ENCODE data around the gene ELMO1. TPM values are rescaled to one million over a fixed set of nuclear protein-coding genes. Genes with fewer than 3 reads are reported as not detected.

The ELMO1 gene
- total RNA-seq, 1 donor from 2014 or later, result 132 TPM

DNA sequence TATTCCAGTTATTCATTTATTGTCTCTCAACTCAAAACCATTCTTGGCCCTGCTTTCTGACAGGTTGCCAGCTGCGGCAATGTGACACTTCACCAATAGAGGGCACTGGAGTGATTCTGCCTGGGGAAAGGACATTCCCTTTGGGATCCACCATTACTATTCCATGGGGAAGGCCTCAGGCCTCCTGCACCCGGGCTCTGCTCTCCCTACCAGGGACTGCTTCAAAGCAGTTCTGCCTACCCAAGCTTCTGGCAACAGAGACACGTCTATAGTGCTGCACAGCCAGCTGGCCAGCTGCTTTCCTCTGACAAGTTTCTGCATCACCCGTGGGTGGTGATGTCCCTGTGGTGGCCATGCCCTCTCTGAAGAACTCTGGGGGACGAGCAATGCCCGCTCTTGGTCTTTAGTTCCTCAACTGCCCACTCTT lies 163.8 kb downstream of the ELMO1 start:
- Mint-ChIP-seq H3K27me3 (no peaks in the 10 kb centered on the region), H3K27ac (no peak overlapping the region), H3K36me3 (ENCODE audit: low read depth) (peaks cover 3% of the 10 kb centered on the region), H3K4me1 (peaks cover 50% of the 10 kb centered on the region), H3K9me3 (peaks cover 3% of the 10 kb centered on the region), H3K4me3 (no peak overlapping the region)
- TF ChIP-seq, protein P1, sequence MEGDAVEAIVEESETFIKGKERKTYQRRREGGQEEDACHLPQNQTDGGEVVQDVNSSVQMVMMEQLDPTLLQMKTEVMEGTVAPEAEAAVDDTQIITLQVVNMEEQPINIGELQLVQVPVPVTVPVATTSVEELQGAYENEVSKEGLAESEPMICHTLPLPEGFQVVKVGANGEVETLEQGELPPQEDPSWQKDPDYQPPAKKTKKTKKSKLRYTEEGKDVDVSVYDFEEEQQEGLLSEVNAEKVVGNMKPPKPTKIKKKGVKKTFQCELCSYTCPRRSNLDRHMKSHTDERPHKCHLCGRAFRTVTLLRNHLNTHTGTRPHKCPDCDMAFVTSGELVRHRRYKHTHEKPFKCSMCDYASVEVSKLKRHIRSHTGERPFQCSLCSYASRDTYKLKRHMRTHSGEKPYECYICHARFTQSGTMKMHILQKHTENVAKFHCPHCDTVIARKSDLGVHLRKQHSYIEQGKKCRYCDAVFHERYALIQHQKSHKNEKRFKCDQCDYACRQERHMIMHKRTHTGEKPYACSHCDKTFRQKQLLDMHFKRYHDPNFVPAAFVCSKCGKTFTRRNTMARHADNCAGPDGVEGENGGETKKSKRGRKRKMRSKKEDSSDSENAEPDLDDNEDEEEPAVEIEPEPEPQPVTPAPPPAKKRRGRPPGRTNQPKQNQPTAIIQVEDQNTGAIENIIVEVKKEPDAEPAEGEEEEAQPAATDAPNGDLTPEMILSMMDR (IDR thresholded peaks at IDR 0.05), result peak; percentile 33
- no peak for ATAC-seq (ENCODE audit: low read depth)
- POLR2A ChIA-PET, result interaction anchor here (1.3 to 1.6 kb wide), 3 partner anchors 49 to 68 kb away, joined by 3 to 5 read pairs (median 5); no protein-coding TSS in a partner anchor
- DNase-seq, result peak; percentile 25
- intact Hi-C loops (cut with micrococcal nuclease), result loop anchor here (1.0 to 10.0 kb wide), 6 partner anchors 57 to 550 kb away; partner anchors contain the start of gene ELMO1
- CTCF ChIA-PET, result interaction anchor here (0.9 to 7.2 kb wide), 25 partner anchors 11 to 548 kb away, joined by 3 to 96 read pairs (median 5); no protein-coding TSS in a partner anchor

DNA sequence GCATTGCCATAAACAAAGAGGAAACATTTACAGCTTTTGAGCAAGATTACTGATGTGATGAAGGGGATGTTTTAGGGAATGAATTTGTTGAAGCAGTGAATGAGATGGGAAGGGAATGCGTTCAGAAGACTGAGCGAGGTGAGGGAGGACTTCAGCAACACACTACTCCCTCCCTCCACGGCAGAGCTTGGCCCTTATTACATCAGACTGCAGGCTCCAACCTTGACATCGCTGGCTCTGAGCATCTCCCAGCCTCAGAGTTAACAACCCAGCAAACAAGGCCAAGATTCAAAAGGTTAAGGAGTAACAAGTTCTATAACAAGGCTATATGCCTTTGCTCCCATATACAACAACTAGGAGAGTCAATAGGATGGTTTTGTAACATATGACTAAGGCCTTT lies 164.4 kb downstream of the ELMO1 start:
- H3K4me3 Mint-ChIP-seq, result no peak overlapping the region
- intact Hi-C loops (cut with micrococcal nuclease), result loop anchor here (1.0 to 10.0 kb wide), 4 partner anchors 69 to 551 kb away; partner anchors contain the start of gene ELMO1
- H3K27ac Mint-ChIP-seq, result no peak overlapping the region
- H3K27me3 Mint-ChIP-seq, result no peaks in the 10 kb centered on the region
- ChIA-PET CTCF (interaction anchor here (0.9 to 7.2 kb wide), 24 partner anchors 10 to 549 kb away, joined by 3 to 96 read pairs (median 5); no protein-coding TSS in a partner anchor), POLR2A (interaction anchor here (1.3 to 1.6 kb wide), 3 partner anchors 50 to 68 kb away, joined by 3 to 5 read pairs (median 5); no protein-coding TSS in a partner anchor)
- ATAC-seq (ENCODE audit: low read depth) (no peak), DNase-seq (no peak)
- TF ChIP-seq, protein P1 (IDR thresholded peaks at IDR 0.05), result no peak
- peaks cover 3% of the 10 kb centered on the region for H3K9me3 Mint-ChIP-seq
- H3K4me1 Mint-ChIP-seq, result peaks cover 49% of the 10 kb centered on the region
- peaks cover 3% of the 10 kb centered on the region for H3K36me3 Mint-ChIP-seq (ENCODE audit: low read depth)

DNA sequence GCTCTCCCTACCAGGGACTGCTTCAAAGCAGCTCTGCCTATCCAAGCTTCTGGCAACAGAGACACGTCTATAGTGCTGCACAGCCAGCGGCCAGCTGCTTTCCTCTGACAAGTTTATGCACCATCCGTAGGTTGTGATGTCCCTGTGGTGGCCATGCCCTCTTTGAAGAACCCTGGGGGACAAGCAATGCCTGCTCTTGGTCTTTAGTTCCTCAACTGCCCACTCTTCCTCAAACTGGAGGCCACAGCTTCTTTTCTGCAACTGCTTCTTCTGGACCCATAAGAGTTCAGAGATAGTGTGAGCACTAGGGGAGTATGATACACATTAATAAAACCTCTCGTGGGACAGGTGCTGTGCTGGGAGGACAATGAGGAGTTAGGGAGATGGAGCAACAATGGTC lies 164.9 kb downstream of the ELMO1 start:
- DNase-seq (no peak), ATAC-seq (ENCODE audit: low read depth) (no peak)
- H3K36me3 Mint-ChIP-seq (ENCODE audit: low read depth), result peaks cover 6% of the 10 kb centered on the region
- TF ChIP-seq, protein P1 (IDR thresholded peaks at IDR 0.05), result no peak
- intact Hi-C loops (cut with micrococcal nuclease), result loop anchor here (1.0 to 10.0 kb wide), 4 partner anchors 70 to 551 kb away; partner anchors contain the start of gene ELMO1
- no peak overlapping the region for H3K27ac Mint-ChIP-seq
- ChIA-PET POLR2A (interaction anchor here (1.5 to 1.6 kb wide), 2 partner anchors 50 to 69 kb away, joined by 3 to 5 read pairs; no protein-coding TSS in a partner anchor), CTCF (interaction anchor here (1.0 to 7.2 kb wide), 8 partner anchors 10 to 549 kb away, joined by 3 to 96 read pairs (median 7); no protein-coding TSS in a partner anchor)
- H3K4me1 Mint-ChIP-seq, result peaks cover 47% of the 10 kb centered on the region
- no peak overlapping the region for H3K4me3 Mint-ChIP-seq
- peaks cover 3% of the 10 kb centered on the region for H3K9me3 Mint-ChIP-seq
- no peaks in the 10 kb centered on the region for H3K27me3 Mint-ChIP-seq

DNA sequence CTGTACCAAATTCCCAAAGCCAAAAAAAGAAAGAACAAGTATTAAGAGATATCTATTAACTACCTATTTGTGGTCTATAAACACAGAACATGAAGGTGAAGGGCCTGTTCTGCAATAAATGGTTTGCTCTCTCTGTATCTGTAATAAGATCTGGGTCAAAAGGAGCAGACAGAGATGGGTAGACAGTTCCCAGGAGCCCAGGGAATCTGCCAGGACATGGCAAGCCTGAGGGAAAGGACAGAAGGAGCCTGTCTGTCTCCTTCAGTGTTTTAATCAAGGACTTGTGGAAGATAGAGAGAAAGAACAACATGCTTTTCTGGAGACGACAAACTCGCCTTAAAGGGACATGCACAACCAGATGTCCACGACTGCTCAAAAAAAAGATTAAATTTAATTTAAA lies 165.7 kb downstream of the ELMO1 start:
- Mint-ChIP-seq H3K27me3 (no peaks in the 10 kb centered on the region), H3K36me3 (ENCODE audit: low read depth) (peaks cover 11% of the 10 kb centered on the region), H3K9me3 (peaks cover 3% of the 10 kb centered on the region), H3K4me1 (peaks cover 47% of the 10 kb centered on the region), H3K4me3 (no peak overlapping the region), H3K27ac (no peak overlapping the region)
- TF ChIP-seq, protein P1 (IDR thresholded peaks at IDR 0.05), result no peak
- ATAC-seq (ENCODE audit: low read depth) (no peak), DNase-seq (no peak)
- POLR2A ChIA-PET, result no interaction called here
- intact Hi-C loops (cut with micrococcal nuclease), result loop anchor here (10.0 kb wide), 1 partner anchor 552 kb away; no protein-coding TSS in a partner anchor
- CTCF ChIA-PET, result interaction anchor here (7.2 kb wide), 1 partner anchor 70 kb away, joined by 96 read pairs; no protein-coding TSS in a partner anchor

DNA sequence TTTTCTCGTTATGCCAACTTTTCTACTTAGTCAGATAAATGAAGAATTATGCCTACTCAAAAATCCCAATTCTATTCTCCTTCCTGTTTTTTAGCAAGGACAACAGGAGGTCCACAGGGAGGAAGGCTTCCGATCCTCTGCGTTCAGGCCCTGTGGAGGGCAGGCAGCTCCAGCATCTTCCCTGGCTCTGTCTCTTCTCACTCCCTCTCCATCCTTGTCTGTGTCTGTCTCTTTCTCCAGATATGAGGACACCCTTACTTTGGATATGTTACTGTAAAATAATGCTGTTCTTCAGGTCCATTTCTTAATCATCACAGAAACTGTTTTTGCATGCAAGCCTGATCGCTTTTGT lies 166.6 kb downstream of the ELMO1 start:
- no peak for DNase-seq
- POLR2A ChIA-PET, result no interaction called here
- peaks cover 3% of the 10 kb centered on the region for H3K9me3 Mint-ChIP-seq
- no peak overlapping the region for H3K4me3 Mint-ChIP-seq
- no peak overlapping the region for H3K27ac Mint-ChIP-seq
- ATAC-seq (ENCODE audit: low read depth), result no peak
- peaks cover 45% of the 10 kb centered on the region for H3K4me1 Mint-ChIP-seq
- H3K27me3 Mint-ChIP-seq, result no peaks in the 10 kb centered on the region
- intact Hi-C loops (cut with micrococcal nuclease), result loop anchor here (10.0 kb wide), 1 partner anchor 553 kb away; no protein-coding TSS in a partner anchor
- H3K36me3 Mint-ChIP-seq (ENCODE audit: low read depth), result peaks cover 13% of the 10 kb centered on the region
- CTCF ChIA-PET, result interaction anchor here (7.2 kb wide), 1 partner anchor 70 kb away, joined by 96 read pairs; no protein-coding TSS in a partner anchor
- TF ChIP-seq, protein P1 (IDR thresholded peaks at IDR 0.05), result no peak

All from activated B cell treated with CpG ODN at 0.5 μM for 24 hours (primary cell).